Ishikawa (cell line): ENCODE data around the gene TAS1R1.

Experiments
- CEBPB ChIP-seq: IDR thresholded peaks from 2 replicates; pipeline ENCODE4 v1.6.1; 2012
- CREB1 ChIP-seq: IDR thresholded peaks from 2 replicates; pipeline ENCODE4 v1.6.1; 2012; ENCODE audit warnings: low read depth
- EGR1 ChIP-seq: IDR thresholded peaks from 2 replicates; pipeline ENCODE4 v1.6.1; 2012
- EP300 ChIP-seq: IDR thresholded peaks from 2 replicates; pipeline ENCODE4 v1.6.1; 2012; ENCODE audit warnings: borderline replicate concordance
- FOXM1 ChIP-seq: IDR thresholded peaks from 2 replicates; pipeline ENCODE4 v1.6.1; 2012; ENCODE audit warnings: low read depth, borderline replicate concordance
- MAX ChIP-seq: IDR thresholded peaks from 2 replicates; pipeline ENCODE4 v1.6.1; 2012
- NFIC ChIP-seq: IDR thresholded peaks from 2 replicates; pipeline ENCODE4 v1.6.1; 2012
- RAD21 ChIP-seq: IDR thresholded peaks from 2 replicates; pipeline ENCODE4 v1.6.1; 2012; ENCODE audit warnings: low read depth
- REST ChIP-seq: IDR thresholded peaks from 2 replicates; pipeline ENCODE4 v1.6.1; 2012; ENCODE audit warnings: low read depth, mild to moderate bottlenecking
- TAF1 ChIP-seq: IDR thresholded peaks from 2 replicates; pipeline ENCODE4 v1.6.1; 2012; ENCODE audit warnings: low read depth, mild to moderate bottlenecking
- TCF12 ChIP-seq: IDR thresholded peaks from 2 replicates; pipeline ENCODE4 v1.6.1; 2012; ENCODE audit warnings: low read depth
- TEAD4 ChIP-seq: IDR thresholded peaks from 2 replicates; pipeline ENCODE4 v1.6.1; 2012
- YY1 ChIP-seq: IDR thresholded peaks from 2 replicates; pipeline ENCODE4 v1.6.1; 2012; ENCODE audit warnings: low read depth
- ZBTB7A ChIP-seq: IDR thresholded peaks from 2 replicates; pipeline ENCODE4 v1.6.1; 2012; ENCODE audit warnings: low read depth
- TF ChIP-seq, protein P1 (sequence below): IDR thresholded peaks from 2 replicates; pipeline ENCODE4 v1.6.1; 2012

The TAS1R1 gene

DNA sequence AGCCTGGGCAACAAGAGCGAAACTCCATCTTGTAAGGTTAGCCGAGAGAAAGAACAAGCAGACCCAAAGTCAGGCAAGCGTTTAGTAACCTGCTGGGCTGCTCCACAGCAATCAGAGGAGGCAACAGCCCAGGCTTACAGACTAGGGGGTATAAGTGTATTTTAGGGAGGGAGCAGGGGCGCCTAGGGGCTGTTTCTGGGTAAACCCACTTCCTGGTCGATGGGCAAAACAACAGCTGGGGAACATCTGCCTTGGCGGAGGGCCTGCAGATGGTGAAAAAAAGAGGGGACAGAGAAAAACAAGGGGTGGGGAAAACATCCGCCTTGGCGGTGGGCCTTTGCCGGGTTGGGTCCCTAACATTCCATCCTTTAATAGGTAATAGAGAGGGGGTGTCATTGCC is 5.2 kb downstream of the TAS1R1 start:
- no peak for TF ChIP-seq RAD21
- no peak for TF ChIP-seq REST
- TF ChIP-seq MAX, result no peak
- no peak for TF ChIP-seq CREB1
- no peak for TF ChIP-seq TEAD4
- no peak for TF ChIP-seq NFIC
- no peak for TF ChIP-seq YY1
- TF ChIP-seq EGR1, result no peak
- no peak for TF ChIP-seq EP300
- TF ChIP-seq, protein P1, sequence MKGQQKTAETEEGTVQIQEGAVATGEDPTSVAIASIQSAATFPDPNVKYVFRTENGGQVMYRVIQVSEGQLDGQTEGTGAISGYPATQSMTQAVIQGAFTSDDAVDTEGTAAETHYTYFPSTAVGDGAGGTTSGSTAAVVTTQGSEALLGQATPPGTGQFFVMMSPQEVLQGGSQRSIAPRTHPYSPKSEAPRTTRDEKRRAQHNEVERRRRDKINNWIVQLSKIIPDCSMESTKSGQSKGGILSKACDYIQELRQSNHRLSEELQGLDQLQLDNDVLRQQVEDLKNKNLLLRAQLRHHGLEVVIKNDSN, result no peak
- no peak for TF ChIP-seq ZBTB7A
- no peak for TF ChIP-seq FOXM1
- TF ChIP-seq TCF12, result no peak
- no peak for TF ChIP-seq CEBPB
- no peak for TF ChIP-seq TAF1

DNA sequence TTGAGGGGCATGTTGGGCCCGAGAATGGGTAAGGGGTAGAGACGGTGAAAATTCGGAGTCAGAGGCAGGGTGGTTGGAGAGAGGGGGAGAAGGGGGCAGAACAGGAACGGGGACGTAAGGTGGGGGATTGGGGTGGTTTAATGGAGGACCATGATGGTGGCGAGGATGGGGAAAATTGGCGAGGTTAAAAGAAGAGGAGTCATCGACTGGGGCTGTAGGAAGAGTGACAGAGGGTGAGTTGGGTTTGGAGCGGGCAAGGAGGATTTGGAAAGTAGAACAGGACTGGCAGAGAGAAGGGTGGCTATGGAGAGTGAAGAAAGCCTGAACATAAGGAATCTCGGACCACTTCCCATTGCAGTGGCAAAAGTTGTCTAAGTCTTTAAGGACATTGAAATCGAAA is 13.9 kb downstream of the TAS1R1 start:
- no peak for TF ChIP-seq CEBPB
- no peak for TF ChIP-seq TEAD4
- TF ChIP-seq FOXM1, result no peak
- no peak for TF ChIP-seq TAF1
- no peak for TF ChIP-seq YY1
- no peak for TF ChIP-seq TCF12
- TF ChIP-seq ZBTB7A, result no peak
- TF ChIP-seq, protein P1, result no peak
- no peak for TF ChIP-seq CREB1
- no peak for TF ChIP-seq EP300
- no peak for TF ChIP-seq NFIC
- no peak for TF ChIP-seq REST
- TF ChIP-seq MAX, result no peak
- TF ChIP-seq RAD21, result no peak
- no peak for TF ChIP-seq EGR1

DNA sequence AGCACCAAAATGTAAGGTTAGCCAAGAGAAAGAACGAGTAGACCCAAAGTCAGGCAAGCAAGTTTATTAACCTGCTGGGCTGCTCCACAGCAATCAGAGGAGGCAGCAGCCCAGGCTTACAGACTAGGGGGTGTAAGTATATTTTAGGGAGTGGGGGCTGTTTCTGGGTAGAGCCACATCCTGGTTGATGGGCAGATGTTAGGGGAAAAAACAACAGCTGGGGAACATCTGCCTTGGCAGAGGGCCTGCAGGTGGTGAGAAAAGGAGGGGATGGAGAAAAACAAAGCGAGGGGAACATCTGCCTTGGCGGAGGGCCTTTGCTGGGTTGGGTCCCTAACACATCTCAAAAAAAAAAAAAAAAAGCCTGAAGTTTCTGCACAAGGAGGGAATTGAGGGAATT is 15.0 kb downstream of the TAS1R1 start:
- TF ChIP-seq TCF12 (no peak), TEAD4 (no peak), YY1 (no peak), TAF1 (no peak)

DNA sequence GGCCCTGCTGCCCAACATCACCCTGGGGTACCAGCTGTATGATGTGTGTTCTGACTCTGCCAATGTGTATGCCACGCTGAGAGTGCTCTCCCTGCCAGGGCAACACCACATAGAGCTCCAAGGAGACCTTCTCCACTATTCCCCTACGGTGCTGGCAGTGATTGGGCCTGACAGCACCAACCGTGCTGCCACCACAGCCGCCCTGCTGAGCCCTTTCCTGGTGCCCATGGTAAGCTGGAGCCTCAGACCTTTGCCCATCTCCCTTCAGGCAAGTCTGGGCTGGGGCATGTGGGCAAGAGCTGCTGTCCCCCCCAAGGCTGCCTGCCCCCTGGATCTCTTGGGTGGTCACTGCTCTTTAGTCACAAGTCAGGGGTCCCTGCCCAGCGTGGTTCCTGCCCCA is 15.9 kb downstream of the TAS1R1 start:
- TF ChIP-seq FOXM1 (no peak), NFIC (no peak)

DNA sequence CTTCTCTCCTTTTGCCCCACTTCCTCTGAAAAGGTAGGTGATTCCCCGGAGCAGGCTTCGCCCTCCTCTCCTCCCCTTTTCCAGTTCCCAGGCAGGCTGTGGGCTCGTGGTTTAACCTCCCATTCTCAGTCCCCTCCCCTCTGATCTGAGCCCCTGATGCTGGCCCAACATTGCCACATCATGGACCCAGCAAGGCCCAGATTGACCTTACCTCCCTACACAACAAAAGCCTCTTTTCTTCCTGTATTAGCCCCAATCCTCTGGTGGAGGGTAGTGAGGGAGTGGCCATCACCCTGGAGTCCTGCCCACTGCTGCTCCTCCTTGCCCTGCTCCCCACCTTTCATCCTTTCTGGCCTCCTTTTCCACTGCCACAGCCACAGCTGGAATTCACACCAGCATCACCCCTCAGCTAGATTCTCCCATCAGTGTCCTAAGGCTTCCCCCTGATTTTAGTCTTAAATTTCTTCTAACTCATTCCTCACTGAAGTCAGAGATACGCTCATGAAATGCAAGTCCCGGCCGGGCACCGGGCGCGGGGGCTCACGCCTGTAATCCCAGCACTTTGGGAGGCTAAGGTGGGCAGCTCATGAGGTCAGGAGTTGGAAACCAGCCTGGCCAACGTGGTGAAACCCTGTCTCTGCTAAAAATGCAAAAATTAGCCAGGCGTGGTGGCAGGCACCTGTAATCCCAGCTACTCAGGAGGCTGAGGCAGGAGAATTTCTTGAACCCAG is 17.7 kb downstream of the TAS1R1 start:
- TF ChIP-seq, protein P1, result no peak
- TF ChIP-seq CEBPB, result no peak

GRCh38 chr1:6574025-6574620 is 19.0 kb downstream of the TAS1R1 start:
- TF ChIP-seq YY1, result no peak
- TF ChIP-seq, protein P1, result no peak
- TF ChIP-seq FOXM1, result no peak
- no peak for TF ChIP-seq MAX
- no peak for TF ChIP-seq EP300
- no peak for TF ChIP-seq TAF1
- no peak for TF ChIP-seq REST
- TF ChIP-seq CREB1, result no peak
- TF ChIP-seq ZBTB7A, result no peak
- no peak for TF ChIP-seq NFIC
- TF ChIP-seq CEBPB, result no peak
- TF ChIP-seq TCF12, result no peak
- no peak for TF ChIP-seq EGR1
